ENCODE results near the gene ACTR3C. TPM values are rescaled to one million over a fixed set of nuclear protein-coding genes. Genes with fewer than 3 reads are reported as not detected.

ACTR3C gene
- total RNA-seq, 1 experiment from 2014 or later, result 2.2 TPM

DNA sequence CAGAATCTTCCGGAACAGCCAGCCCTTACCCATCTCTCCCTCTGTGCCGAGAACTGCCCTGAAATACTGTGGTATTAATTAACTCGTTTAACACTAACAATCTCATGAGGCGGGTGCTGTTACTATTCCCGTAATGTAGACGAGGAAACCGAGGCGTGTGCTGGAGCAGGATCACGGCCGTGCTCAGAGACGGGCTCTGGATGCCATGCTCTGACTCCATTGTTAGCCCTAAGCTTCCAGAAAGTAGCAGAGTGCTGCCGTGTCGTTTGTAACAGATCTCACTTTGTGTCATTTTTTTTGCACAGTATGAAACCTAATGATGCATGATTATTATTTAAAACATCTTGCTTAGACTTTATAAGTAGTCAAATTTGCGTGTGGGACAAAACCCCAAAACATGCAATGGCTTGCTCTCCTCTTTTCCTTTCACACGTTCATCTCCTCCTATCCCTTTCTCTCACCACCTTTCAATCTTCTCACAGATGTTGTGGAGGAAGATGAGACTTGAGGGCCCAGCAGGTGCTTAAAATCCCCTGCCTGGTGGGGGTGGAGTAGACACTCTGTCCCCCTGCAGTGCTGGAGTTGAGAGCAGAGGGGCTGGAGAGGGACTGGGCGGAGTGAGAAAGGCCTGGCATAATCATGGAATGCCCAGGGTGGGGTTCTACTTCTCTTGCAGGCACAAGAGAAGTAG is 482 bp upstream of the ACTR3C start:
- no peak overlapping the region for H2BK120ac ChIP-seq (ENCODE audit: low read depth, low read length, poor library complexity, severe bottlenecking)
- peak overlapping the region; percentile 79; the same call in 1 of the 2 replicates for H3K14ac ChIP-seq (ENCODE audit: insufficient read depth, low read length)
- Mint-ChIP-seq H3K27ac (peak overlapping the region in 1 of 3 experiments; percentile 93; a peak in 3 of 7 replicates), H3K9me3 (no peaks in the 10 kb centered on the region), H3K36me3 (ENCODE audit: insufficient read depth in 1 of 3, low read depth in 3 of 3) (peaks cover 0 to 44% (median 0%) of the 10 kb centered on the region in 3 experiments; a peak in 3 of 7 replicates), H3K27me3 (ENCODE audit: low read depth) (peaks cover 30% of the 10 kb centered on the region), H3K4me1 (peaks cover 27 to 42% of the 10 kb centered on the region in 2 experiments), H3K4me3 (peak overlapping the region; percentile 65 to 87; a peak in 3 of 5 replicates)
- H2AFZ ChIP-seq (ENCODE audit: low read length), result no peak overlapping the region
- H3K4ac ChIP-seq (ENCODE audit: low read depth, low read length), result no peak overlapping the region
- H3T11ph ChIP-seq (ENCODE audit: low read length), result no peak overlapping the region
- H3K23ac ChIP-seq (ENCODE audit: insufficient read length, low read depth, low read length), result no peak overlapping the region
- no peak overlapping the region for H4K5ac ChIP-seq (ENCODE audit: insufficient read length, low read depth, low read length)
- H3K79me2 ChIP-seq (ENCODE audit: insufficient read depth, low read length), result no peaks in the 10 kb centered on the region
- H3K79me1 ChIP-seq (ENCODE audit: insufficient read depth, low read depth, low read length, poor library complexity, severe bottlenecking), result no peaks in the 10 kb centered on the region
- H3K9me3 ChIP-seq (ENCODE audit: control insufficient read depth, low read depth, low read length), result no peaks in the 10 kb centered on the region
- TF ChIP-seq, protein P1, sequence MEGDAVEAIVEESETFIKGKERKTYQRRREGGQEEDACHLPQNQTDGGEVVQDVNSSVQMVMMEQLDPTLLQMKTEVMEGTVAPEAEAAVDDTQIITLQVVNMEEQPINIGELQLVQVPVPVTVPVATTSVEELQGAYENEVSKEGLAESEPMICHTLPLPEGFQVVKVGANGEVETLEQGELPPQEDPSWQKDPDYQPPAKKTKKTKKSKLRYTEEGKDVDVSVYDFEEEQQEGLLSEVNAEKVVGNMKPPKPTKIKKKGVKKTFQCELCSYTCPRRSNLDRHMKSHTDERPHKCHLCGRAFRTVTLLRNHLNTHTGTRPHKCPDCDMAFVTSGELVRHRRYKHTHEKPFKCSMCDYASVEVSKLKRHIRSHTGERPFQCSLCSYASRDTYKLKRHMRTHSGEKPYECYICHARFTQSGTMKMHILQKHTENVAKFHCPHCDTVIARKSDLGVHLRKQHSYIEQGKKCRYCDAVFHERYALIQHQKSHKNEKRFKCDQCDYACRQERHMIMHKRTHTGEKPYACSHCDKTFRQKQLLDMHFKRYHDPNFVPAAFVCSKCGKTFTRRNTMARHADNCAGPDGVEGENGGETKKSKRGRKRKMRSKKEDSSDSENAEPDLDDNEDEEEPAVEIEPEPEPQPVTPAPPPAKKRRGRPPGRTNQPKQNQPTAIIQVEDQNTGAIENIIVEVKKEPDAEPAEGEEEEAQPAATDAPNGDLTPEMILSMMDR (conservative IDR thresholded peaks at IDR 0.05), result no peak
- H3K18ac ChIP-seq (ENCODE audit: insufficient read length, low read depth, low read length), result peak overlapping the region; percentile 72
- H4K91ac ChIP-seq (ENCODE audit: insufficient read length, low read depth, low read length), result no peak overlapping the region
- H3K4me2 ChIP-seq (ENCODE audit: insufficient read depth, insufficient read length, low read length), result peak overlapping the region; percentile 41
- no peak overlapping the region for H3K27ac ChIP-seq (ENCODE audit: insufficient read length, low read depth, low read length)
- H2BK12ac ChIP-seq (ENCODE audit: insufficient read length, low read depth, low read length), result no peak overlapping the region
- H3K56ac ChIP-seq (ENCODE audit: insufficient read length, low read depth, low read length), result no peak overlapping the region
- H2BK15ac ChIP-seq (ENCODE audit: low read depth, low read length), result no peak overlapping the region
- H3K27me3 ChIP-seq (ENCODE audit: insufficient read depth, low read length), result no peaks in the 10 kb centered on the region
- no peaks in the 10 kb centered on the region for H4K20me1 ChIP-seq (ENCODE audit: control insufficient read depth, insufficient read depth, insufficient read length)
- no peak overlapping the region for H2BK20ac ChIP-seq (ENCODE audit: low read depth, low read length, poor library complexity, severe bottlenecking)
- DNase-seq, result no peak
- no peak overlapping the region for H2BK5ac ChIP-seq (ENCODE audit: insufficient read length, low read length)
- H3K9ac ChIP-seq (ENCODE audit: extremely low read depth, insufficient read length, low read length), result peak overlapping the region; percentile 50
- H3K4me1 ChIP-seq (ENCODE audit: insufficient read depth, low read length), result peaks cover 6% of the 10 kb centered on the region; the same call in 1 of the 2 replicates
- no CpG with 5 or more reads among the region's 16 CpGs for WGBS (ENCODE audit: extremely low coverage, insufficient read length, low lambda C conversion rate)
- peaks cover 7% of the 10 kb centered on the region for H3K23me2 ChIP-seq (ENCODE audit: insufficient read length, low read depth, low read length, poor library complexity, severe bottlenecking)
- H4K8ac ChIP-seq (replicated peaks; ENCODE audit: insufficient read length, low read depth, low read length), result no peak overlapping the region
- no peak overlapping the region for H2AK5ac ChIP-seq (ENCODE audit: insufficient read length, low read length)

Measured in H9 (cell line).